IPS-NIHi11 (cell line): ENCODE results near the gene ZNF628.
A peak's percentile ranks its signal among the peaks of the same experiment; 100 is the strongest.
"Not testable (repeated sequence)": the region's sequence is repeated elsewhere in the genome, so short reads cannot be mapped to it uniquely, and the experiment has no call there.

Experiments used
- DNase-seq: peaks from one replicate; pipeline ENCODE4 v3.0.0; 2012; ENCODE audit warnings: mixed read lengths, low spot score

ZNF628 gene

DNA sequence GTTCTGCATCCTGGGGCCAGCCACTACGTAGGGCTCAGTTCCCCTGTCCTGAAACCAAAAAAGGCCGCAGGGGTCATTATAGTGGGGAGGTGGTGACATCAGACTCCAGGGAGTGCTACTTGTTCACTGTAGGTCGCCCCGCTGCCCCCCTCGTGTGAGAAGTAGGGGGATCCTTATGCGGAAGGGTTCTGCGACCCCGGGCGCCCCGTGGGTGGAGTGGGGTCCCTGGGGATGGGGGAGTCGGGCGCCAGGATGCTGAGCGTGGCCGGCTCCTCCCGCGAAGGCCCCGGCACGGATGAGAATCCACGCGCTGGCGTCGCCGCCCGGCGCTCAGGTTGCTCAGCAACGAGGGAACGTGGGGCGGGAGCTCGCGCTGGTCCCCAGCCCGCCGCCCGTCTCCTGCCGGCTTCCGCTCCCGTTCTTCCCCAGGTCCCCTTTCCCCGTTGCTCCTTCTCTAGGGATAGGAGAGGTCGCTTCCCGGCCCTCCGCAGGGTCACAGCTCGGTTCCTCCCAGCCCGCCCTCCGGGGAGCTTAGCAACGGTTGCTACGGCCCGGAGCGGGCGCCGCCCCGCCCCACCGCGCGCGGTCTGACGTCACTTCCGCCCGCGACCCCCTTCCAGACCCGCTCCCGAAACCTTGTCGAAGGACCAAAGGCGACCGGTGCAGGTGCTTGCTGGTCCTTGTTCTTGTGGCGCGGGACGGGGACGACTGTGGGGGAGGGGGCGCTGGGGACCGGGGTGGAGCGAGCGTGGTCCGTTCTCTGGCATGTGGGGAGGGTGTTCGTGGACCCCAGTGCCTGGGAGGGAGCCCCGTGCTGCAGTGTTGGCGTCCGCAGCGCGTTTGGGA lies 8.4 kb downstream of the ZNF628 start, which contains the start of gene NAT14:
Gene NAT14, plus strand, starts transcription at position 596 of the 846 bp plus-strand sequence. CDS start 521 bp downstream, outside the sequence.
- peak; percentile 95 for DNase-seq

DNA sequence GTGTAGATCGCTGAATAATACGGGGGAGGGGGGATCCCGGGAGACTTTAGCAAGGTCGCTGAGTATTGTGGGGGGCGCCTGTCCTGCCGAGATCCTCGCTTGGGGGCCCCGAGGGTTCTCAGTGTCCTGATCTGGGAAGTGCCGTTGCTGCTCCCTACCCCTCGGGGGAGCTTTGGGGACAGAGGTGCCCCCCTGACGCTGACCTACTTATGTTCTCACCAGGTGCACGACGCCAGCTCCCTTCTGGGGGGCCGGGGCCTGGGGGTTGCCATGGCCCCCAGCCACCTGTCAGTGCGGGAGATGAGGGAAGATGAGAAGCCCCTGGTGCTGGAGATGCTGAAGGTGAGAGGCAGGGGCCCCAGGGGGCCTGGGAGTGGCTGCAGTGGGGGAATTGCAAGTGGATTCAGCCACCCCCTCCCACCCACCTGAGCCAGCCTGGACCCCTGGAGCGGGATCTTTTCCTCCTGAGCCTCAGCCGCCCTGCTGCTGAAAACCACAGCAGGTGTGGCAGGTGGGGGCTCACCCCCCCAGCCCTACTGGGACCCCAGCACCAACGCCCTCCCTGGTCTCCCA lies 9.1 kb downstream of the ZNF628 start:
- DNase-seq = no peak

DNA sequence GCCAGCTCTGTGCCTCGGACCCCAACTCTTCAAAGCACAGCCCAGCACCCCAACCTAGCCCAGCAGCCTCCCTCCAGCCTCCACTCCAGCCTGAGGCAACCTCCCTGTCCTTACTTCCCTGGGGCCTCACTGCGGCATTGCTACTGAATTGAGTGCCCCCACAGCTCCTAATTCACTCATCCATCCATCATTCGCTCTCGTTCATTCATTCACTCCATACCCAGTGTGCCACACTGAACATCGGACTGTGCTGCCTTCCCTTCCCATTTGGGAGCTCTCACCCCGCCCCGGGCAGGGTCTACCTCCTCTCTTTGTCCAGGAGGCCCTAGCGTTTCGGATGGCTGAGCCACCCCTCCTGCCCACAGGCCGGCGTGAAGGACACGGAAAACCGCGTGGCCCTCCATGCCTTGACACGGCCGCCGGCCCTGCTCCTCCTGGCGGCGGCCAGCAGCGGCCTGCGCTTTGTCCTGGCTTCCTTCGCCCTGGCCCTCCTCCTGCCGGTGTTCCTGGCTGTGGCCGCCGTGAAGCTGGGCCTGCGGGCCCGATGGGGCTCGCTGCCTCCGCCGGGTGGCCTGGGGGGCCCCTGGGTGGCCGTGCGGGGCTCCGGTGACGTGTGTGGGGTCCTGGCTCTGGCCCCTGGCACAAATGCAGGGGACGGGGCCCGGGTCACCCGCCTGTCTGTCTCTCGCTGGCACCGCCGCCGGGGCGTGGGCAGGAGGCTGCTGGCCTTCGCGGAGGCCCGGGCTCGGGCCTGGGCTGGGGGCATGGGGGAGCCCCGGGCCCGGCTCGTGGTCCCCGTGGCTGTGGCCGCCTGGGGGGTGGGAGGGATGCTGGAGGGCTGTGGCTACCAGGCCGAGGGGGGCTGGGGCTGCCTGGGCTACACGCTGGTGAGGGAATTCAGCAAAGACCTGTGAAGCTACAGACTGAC lies 9.9 kb downstream of the ZNF628 start:
- DNase-seq = no peak

DNA sequence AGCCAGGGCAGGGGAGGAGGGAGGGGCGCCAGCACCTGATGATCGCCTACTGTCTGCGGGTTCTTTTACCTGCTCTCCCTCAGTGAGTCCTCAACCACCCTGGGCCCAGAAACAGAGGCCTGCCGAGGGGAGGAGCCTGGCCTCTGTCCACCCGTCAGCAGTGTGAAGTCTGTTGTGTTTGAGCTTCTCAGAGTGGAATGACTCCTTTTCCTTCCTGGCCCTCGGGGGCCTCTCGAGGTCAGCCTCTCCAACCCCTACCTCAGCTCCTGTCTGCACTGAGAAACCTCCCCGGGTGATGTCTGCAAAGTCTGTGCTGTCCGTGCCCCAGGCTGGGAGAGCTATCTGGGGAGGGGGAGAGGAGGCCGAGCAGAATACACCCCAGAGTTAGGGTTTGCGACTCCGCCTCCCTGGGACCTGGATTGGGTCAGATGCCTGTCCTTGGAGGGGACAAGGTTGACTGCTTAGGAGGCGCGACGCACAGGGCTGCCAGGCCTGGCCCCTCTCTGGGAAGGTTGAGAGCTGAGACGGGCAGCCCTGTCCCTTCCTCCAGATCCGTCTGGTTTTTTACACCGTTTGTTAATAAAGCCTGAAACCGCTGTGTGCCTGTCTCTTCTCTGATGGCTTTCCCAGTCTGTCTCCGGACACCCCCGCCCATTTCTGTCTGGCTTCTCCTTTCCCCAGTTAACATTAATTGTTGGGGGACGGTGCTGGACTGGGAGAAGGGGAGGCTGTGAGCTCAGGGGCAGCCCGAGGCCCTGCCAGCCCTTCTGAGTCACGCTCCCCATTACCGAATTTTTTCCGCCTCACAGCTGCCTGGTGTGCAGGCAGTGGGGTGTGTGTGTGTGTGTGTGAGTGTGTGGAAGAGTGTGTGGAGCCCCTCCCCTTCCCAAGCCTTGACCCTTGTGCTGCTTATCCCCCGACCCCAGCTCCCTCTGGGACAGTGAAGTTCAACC lies 10.8 kb downstream of the ZNF628 start:
- DNase-seq = peak; percentile 34

DNA sequence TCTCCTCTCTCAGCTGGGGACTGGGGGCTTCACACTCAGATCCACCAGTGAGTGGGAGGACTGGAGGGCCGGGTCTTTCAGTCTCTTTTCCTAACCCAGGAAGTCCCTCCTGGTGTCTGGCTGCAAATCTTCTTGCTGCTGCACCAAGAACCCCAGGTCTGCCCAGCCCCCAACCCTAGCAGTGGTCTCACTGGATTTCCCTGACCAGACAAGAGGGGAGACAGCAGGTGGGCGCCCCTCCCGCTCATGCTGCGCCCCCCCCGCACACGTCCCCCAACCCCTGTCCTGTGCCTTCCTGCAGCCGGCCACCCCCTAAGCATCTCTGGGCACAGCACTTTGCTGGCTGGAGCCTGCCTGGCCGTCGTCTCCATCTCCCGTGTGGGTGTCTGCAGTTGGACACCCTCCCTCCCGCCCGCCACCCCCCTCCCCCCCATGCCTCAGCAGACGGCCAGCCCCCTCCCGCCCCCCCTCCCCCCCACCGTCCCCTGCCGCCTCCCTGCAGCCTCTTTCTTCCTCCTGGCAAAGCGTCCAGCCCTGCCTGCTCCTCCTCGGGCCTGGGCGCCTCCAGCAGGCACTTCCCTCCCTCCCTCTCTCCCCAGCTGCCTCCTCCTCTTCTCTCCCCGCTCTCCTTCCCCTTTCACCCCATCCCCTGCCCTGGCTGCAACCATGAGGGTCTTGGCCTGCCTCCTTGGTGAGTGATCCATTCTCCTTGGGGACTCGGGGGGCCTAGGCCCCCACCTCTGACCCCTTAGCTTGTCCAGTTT lies 11.7 kb downstream of the ZNF628 start, which contains the start of gene SSC5D:
Gene SSC5D, plus strand, starts transcription at position 513 of the 764 bp plus-strand sequence. Its CDS starts 154 bp downstream, at position 667.
- DNase-seq = peak; percentile 69

DNA sequence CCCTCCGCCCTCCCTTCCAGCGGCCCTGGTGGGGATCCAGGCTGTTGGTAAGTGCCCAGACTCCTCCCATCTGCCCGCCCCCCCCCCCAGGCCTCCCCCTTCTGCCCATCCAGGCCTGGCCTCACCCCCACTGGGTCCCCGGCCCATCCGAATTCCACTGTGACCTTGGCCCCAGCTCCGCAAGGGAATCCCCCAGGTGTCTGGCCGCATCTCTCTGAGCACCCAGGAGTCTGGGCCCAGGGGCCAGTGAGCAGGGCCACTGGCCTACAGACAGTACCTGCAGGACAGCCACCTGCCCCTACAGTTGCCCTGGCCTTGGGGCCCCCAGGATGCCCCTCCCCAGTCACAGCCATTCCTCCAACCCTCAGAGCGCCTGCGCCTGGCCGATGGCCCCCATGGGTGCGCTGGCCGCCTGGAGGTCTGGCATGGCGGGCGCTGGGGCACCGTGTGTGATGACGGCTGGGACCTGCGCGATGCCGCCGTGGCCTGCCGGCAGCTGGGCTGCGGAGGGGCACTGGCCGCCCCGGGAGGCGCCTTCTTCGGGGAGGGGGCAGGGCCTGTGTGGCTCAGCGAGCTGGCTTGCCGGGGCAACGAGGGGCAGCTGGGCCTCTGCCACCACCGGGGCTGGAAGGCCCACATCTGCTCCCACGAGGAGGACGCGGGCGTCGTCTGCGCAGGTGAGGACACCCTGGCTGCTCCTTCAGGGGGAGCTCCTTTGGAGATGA lies 12.7 kb downstream of the ZNF628 start:
- DNase-seq = peak; percentile 63

DNA sequence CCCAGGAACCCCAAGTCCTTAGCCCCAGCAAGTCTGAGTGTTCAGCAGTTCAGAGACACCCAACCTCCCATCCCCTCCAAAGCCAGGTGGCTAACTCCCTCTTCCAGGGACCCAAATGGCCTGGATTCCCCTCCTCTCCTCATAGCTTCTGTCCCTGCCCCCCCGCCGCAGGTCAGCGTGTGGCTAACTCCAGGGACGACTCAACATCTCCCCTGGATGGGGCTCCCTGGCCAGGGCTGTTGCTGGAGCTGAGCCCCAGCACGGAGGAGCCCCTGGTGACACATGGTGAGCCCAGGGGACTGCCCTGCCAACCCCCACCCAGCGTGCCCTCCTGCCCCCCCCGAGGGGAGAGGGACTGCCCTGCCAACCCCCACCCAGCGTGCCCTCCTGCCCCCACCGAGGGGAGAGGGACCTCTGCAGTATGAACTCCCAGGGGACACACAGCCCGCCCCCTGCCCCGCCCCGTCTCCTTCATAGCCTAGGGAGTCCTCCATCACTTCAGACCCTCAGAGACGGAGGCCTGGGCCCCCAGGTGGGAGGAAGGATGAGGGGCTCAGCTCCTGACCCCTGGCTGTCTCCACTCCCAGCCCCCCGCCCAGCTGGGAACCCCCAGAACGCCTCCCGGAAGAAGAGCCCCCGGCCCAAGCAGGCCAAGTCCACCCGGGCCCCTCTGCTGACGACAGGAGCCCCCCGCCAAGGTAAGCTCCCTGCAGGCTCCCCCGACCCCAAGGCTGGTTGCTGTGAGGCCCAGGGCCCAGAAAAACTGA lies 13.5 kb downstream of the ZNF628 start:
- peak; percentile 8 for DNase-seq

DNA sequence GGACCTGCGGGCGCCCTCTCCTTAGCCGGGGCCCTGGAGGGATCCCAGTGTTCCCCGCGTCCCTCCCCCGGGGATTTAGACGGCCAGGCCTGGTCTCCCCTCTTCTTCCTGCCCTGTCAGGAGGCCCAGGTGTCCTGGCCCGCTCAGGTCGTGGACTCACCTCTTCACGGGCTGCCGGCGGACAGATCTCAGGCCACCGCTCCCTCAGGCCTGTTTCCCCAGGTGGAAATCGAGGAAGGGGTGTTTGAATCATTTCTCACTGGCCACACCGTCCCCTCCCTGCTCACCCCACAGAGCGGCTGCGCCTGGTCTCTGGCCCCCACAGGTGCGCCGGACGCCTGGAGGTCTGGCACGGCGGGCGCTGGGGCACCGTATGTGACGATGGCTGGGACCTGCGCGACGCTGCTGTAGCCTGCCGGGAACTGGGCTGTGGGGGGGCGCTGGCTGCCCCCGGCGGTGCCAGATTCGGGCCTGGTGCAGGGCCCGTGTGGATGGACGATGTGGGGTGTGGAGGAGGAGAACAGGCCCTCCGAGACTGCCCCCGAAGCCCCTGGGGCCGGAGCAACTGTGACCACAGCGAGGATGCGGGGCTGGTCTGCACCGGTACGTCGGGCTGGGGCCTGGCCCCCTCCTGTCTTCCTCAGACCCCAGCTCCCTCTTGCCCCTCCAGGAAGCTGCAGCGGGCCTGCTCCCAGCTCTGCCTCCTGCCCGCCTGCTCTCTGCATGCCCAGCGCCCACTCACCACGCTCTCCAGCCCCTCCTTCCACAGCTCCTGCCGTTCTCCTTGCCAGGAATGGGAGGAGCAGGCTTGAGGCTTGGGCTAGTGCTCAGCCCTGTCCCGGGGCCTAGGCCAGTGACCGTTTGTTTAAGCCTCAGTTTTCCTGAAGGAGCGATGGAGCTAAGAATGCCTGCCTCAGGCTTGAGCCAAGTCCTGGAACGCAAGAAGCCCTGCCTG lies 14.3 kb downstream of the ZNF628 start:
- peak; percentile 15 for DNase-seq

DNA sequence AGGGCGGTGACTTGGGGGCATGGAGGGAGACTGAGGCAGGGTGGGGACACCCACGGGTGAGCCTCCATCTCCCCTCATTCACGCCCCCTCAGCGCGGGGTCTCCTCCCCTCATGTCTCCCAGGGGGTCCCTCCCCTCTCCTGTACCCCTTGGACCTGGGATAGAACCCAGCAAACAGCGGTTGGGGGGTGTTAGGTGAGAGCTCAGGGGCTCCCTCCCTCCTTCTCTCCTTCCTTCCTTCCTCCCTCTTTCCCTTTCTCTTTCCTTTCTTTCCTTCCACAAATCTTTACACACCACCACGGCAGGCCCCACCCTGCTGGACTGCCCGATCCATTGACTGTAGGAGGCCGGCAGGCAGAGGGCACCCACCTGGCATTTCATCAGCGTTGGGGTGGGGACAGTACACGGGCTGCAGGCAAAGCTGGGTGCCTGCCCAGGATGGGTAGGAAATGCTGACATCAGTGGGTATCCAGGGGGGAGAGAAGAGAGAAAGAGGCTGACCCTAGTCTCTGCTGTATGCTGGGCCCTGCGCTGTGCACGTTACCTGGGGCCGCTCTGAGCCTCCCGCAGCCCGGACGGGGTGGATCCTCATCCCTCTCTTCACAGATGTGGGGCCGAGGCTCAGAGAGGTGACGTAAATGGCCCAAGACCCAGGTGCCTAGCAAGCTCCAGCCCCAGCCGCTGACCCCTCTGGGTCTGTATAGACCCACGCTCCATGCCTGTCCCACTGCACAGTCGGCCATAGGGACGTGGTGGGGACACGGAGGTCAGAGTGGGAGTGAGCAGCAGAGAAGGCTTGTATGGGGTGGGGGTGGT lies 15.3 kb downstream of the ZNF628 start:
- DNase-seq = no peak

DNA sequence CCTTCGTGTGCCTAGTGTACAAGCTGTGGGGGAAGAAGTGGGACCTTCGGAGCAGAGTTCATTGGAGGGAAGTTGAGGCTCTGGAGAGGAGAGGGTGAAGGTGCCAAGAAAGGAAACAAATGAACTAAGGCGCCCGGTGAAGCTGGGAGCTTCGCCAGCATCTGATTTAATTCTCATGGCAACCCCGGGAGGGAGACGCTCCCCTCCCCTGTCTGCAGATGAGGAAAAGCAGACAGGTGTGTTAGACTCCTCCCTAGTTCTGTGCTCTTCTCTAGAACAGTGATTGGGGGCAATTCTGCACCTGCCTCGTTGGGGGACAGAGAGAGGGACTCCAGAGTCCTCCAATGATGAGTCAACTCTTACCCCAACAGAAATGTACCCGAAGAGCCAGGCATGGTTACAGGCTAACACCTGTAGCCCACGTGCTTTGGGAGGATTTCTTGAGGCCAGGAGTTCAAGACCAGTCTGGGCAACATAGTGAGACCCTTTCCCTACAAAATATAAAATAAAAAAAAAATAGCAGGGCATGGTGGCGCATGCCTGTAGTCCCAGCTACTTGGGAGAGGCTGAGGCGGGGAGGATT lies 16.0 kb downstream of the ZNF628 start:
- no peak for DNase-seq

DNA sequence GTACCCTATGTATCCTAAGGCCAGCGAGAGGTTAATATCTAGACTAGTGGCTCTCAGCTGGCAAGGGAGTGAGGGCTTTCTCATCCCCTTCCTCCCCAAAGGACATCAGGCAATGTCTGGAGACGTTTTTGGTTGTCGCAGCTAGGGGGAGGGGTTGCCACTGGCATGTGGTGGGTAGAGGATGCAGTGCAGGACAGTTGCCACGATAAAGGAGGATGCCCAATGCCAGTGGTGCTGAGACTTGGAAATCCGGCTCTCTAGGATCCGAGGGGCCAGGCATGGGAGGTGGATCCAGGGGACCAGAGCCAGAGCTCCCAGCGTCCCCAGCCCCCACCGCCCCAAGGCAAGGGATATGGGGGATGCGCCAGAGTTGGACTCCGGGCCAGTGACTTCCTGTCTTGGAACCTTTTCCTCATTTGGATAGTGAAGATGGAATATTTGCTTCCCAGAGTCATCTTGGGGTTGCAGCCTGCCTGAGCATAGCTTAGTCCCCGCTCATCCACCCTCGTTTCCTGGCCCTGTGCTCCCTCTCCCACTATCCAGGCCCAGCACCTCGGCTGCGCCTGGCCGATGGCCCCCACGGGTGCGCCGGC lies 16.7 kb downstream of the ZNF628 start:
- DNase-seq = no peak

DNA sequence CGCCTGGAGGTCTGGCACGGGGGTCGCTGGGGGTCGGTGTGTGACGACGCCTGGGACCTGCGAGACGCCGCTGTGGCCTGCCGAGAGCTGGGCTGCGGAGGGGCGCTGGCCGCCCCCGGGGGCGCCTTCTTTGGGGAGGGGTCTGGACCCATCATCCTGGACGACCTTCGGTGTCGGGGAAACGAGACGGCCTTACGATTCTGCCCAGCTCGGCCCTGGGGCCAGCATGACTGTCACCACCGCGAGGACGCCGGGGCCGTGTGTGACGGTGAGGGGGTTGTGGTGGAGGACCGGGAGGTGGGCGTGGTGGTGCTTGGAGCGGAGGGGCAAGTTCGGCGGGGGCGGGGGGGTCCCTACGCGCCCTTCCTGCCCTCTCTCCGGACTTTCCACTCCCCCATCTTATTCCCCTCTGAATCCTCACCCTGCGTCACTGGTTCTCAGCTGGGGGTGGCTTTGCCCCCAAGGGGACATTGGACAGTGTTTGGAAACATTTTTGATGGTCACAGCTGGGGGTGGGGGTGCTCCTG lies 17.3 kb downstream of the ZNF628 start:
- no peak for DNase-seq

DNA sequence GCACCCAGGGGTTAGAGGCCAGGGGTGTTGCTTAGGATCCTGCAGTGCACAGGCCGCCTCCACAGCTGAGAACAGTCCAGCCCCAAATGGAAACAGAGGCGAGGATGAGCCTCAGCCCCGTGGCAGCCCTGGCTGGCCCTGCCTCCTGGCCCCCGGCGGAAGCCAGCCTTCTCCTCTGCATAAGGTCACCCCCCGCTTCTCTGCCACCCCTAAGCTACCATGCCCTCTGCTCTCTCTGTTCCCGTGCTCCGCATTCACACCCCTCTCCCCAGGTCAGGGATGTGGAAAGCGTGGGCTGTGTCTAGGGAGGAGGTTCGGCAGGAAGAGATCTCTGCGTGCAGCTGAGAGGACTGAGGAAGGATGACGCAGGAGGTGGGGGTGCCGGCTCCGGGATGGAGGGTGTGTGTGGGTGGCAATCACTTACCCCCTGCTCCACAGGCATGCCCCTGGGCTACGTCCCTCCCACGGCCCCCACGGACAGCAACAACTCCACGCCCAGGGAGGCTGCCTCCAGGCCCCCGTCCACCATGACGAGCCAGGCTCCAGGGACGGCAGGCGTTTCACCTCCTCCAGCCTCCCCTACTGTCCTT lies 17.9 kb downstream of the ZNF628 start:
- no peak for DNase-seq

DNA sequence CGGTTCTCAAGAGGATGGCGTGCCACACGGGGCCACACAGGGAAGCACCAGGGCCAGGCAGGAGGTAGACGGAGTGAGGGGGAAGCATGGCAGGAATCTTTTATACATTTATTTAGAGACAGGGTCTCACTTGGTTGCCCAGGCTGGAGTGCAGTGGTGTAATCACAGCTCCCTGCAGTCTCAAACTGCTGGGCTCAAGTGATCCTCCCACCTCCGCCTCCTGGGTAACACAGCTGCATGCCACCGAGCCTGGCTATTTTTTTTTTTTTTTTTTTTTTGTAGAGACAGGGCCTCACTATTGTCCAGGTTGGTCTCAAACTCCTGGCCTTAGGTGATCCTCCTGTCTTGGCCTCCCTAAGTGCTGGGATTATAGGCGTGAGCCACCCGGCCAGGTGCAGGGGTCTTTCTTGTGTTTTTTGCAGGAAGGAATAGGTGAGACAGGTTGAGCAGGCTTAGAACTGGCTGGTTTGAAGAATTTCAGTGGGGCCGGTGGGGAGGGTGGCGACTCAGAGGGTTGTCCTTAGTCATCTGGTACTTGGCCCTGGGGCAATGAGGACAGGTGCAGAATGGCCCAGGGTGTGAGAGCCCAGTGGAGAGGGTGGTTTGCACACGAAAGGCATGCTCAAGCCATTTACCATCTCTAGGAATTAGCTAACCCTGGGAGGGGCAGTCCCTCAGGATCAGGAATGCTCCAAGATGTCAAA lies 19.4 kb downstream of the ZNF628 start:
- DNase-seq = no peak

DNA sequence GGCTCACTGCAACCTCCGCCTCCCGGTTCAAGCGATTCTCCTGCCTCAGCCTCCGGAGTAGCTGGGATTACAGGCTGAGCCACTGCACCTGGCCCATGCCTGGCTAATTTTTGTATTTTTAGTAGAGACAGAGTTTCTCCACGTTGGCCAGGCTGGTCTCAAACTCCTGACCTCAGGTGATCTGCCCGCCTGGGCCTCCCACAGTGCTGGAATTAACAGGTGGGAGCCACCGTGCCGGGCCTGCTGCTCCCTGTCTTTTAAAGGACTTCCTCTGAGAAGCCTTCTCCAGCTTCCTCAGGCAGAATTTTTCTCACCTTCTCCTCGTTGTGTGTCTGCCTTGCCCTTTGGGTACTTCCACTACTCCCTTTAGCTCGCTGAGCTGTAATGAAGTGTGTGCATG lies 20.4 kb downstream of the ZNF628 start:
- DNase-seq = not testable (repeated sequence)
